WI38 (cell line): ENCODE results near the gene GLOD4.

Experiments
- H3K4me3 ChIP-seq: 2 replicates; pipeline ENCODE4 v1.5.1; 2011; ENCODE audit warnings: low read depth, mild to moderate bottlenecking, control low read depth, low read length
- TF ChIP-seq, protein P1 (sequence below): IDR thresholded peaks from 2 replicates; pipeline ENCODE4 v1.5.1; 2012; ENCODE audit warnings: low read depth, mild to moderate bottlenecking, control low read depth, low read length

GLOD4 gene

DNA sequence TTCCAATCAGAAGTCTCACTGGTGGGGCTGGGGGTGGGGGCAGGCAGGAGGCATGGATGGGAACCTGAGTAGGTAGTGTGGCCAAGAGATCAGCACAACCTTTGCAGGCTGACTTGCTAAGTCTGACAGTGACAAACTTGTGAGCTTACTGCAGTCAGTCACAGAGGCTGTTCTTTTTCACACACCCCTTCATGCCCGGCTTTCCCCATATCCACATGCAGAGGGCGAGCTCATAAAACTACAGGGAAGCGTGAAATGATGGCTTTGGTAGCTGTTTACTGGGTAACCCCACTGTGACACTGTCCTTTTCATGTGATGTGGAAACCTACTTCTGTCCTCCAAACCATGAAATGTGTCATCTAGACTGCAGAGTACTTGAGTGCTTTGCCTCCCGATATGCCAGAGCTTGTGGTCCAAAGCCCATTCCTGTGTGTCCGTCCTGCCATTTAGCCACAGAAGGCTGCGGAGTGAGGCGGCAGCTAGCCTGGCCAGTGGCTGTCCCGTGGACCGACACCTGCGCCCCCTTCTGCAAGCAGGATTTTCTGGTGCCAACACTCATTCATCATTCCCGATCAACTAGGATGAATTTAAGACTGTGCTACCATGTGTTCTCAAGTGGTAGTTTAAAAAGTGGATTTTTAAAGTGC, 39.8 kb downstream of the GLOD4 start:
- TF ChIP-seq, protein P1, sequence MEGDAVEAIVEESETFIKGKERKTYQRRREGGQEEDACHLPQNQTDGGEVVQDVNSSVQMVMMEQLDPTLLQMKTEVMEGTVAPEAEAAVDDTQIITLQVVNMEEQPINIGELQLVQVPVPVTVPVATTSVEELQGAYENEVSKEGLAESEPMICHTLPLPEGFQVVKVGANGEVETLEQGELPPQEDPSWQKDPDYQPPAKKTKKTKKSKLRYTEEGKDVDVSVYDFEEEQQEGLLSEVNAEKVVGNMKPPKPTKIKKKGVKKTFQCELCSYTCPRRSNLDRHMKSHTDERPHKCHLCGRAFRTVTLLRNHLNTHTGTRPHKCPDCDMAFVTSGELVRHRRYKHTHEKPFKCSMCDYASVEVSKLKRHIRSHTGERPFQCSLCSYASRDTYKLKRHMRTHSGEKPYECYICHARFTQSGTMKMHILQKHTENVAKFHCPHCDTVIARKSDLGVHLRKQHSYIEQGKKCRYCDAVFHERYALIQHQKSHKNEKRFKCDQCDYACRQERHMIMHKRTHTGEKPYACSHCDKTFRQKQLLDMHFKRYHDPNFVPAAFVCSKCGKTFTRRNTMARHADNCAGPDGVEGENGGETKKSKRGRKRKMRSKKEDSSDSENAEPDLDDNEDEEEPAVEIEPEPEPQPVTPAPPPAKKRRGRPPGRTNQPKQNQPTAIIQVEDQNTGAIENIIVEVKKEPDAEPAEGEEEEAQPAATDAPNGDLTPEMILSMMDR = no peak
- H3K4me3 ChIP-seq = no peak overlapping the region

- TF ChIP-seq, protein P1 = no peak
Observed at GRCh38 chr17:740240-741017, 41.7 kb downstream of the GLOD4 start.

DNA sequence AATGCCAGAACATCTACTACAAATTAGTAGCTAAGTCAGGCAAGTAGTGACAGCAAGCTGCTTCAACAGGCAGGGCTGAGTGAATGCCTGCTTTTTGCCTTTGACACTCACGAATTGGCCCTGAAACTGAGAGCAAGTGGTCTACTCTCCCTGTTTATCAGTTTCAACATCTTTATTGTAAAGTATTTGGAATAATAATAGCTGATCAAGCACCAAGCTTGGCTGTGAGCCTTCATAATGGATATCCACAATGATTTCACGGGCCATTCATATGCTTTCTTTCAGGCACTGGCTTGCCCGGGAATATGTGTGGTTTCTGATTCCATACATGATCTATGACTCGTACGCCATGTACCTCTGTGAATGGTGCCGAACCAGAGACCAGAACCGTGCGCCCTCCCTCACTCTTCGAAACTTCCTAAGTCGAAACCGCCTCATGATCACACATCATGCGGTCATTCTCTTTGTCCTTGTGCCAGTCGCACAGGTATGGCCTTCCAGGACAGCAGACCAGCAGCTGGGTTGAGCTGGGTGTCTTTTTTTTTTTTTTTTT, 44.4 kb downstream of the GLOD4 start:
- no peak overlapping the region for H3K4me3 ChIP-seq
- TF ChIP-seq, protein P1 = no peak

More at GRCh38 chr17:740240-741017, 41.7 kb downstream of the GLOD4 start:
- no peak overlapping the region for H3K4me3 ChIP-seq

DNA sequence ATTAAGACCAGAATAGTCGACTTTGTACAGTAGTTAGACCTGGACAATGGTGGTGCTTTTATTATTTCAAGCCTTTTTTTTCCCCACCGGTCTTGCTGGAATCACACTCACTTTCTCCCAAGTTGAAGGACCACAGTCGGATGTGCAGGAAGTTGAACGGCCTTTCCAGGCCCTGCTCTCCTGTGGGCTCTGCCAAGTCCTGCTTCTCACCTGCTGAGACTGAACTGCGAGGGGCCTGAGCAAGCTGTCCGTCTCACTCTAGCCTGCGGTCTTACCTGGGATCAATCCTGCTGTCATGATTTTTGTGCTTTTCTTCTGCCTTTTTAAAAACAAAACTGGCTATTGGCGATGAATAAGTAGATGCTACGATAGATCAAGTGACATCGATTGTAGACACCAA, 48.3 kb downstream of the GLOD4 start:
- peak overlapping the region; percentile 71 for H3K4me3 ChIP-seq
- TF ChIP-seq, protein P1 = no peak

DNA sequence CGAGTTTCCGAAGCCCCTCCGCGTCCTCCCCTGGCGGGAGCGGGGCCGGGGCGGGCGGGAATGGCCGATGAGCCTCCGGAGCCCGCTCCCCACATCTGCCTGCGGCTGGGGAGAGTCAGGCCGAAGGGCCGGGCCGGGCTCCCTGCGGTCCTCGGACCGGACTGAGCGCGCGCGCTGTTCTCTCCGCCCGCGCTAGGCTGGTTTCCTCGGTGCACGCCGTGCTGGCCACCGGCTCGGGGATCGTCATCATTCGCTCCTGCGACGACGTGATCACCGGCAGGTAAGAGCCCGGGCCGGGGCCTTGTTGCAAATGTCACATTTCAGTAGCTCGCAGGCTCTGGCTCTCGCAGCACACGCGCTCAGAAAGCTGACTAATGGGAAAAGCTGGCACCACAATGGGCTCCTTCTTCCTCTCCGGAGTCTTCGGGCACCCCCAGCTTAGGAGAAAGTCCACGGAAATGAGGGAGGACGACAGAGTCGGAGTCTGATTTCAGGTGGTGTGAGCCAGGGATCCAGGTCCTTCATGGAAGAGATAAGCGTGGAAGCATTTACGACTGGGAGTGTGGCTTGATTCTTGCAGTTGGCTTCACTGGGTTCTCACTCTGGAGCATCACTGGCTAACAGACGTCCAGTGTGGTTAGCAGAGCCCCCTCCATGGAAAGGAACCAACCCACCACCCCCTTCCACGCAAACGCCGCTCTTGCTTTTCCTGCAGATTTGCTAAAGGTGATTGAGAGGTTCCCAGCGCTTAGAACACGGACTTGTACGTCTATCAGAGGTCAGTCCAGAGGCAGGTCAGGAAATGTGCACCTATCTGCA, 49.0 kb downstream of the GLOD4 start:
- TF ChIP-seq, protein P1 = no peak
- H3K4me3 ChIP-seq = peak overlapping the region; percentile 71

- TF ChIP-seq, protein P1 = no peak
- peak within 1 kb of the TSS; percentile 71 for H3K4me3 ChIP-seq
Observed at GRCh38 chr17:732067-732901, 49.8 kb downstream of the GLOD4 start, which contains the start of gene TLCD3A. TLCD3A (plus strand) TSS chr17:732596; CDS start chr17:732648, 52 bp downstream.
